Ramos (cell line): ENCODE data around the gene FAM118A.

ENCODE experiments used
- in situ Hi-C: fragments of 300-500 bp; cut with MboI; formaldehyde crosslinking; loops from one replicate; pipeline ENCODE4 v1.14.3; 2022; ENCODE audit warnings: low sequenced_read_pairs; ENCODE audit not compliant: unreplicated experiment

FAM118A gene

GRCh38 chr22:45306139-45306538 is 3.6 kb upstream of the FAM118A start:
- in situ Hi-C loops: no loop called here

GRCh38 chr22:45308391-45308956 is 1.3 kb upstream of the FAM118A start:
- in situ Hi-C loops: no loop called here

- in situ Hi-C loops: no loop called here
Observed at GRCh38 chr22:45308957-45309421, 745 bp upstream of the FAM118A start.

- in situ Hi-C loops: no loop called here
Observed at GRCh38 chr22:45310331-45310976, 720 bp downstream of the FAM118A start.

- in situ Hi-C loops: no loop called here
Observed at GRCh38 chr22:45310977-45311531, 1.3 kb downstream of the FAM118A start.

- in situ Hi-C loops: no loop called here
Observed at GRCh38 chr22:45312415-45312814, 2.7 kb downstream of the FAM118A start.

- in situ Hi-C loops: no loop called here
Observed at GRCh38 chr22:45312856-45313255, 3.1 kb downstream of the FAM118A start.

- in situ Hi-C loops: no loop called here
Observed at GRCh38 chr22:45314054-45314721, 4.5 kb downstream of the FAM118A start.

- in situ Hi-C loops: no loop called here
Observed at GRCh38 chr22:45314786-45315185, 5.1 kb downstream of the FAM118A start.

- in situ Hi-C loops: no loop called here
Observed at GRCh38 chr22:45316796-45317526, 7.2 kb downstream of the FAM118A start.

- in situ Hi-C loops: no loop called here
Observed at GRCh38 chr22:45317551-45318167, 7.9 kb downstream of the FAM118A start.

- in situ Hi-C loops: no loop called here
Observed at GRCh38 chr22:45318168-45318557, 8.4 kb downstream of the FAM118A start.

- in situ Hi-C loops: no loop called here
Observed at GRCh38 chr22:45318558-45319323, 9.0 kb downstream of the FAM118A start.

GRCh38 chr22:45319324-45319685 is 9.6 kb downstream of the FAM118A start:
- in situ Hi-C loops: no loop called here

- in situ Hi-C loops: no loop called here
Observed at GRCh38 chr22:45320357-45320976, 10.7 kb downstream of the FAM118A start.

- in situ Hi-C loops: no loop called here
Observed at GRCh38 chr22:45321827-45322226, 12.1 kb downstream of the FAM118A start.

- in situ Hi-C loops: no loop called here
Observed at GRCh38 chr22:45322873-45323525, 13.3 kb downstream of the FAM118A start.

GRCh38 chr22:45323695-45324094 is 14.0 kb downstream of the FAM118A start:
- in situ Hi-C loops: no loop called here

GRCh38 chr22:45324311-45324711 is 14.6 kb downstream of the FAM118A start:
- in situ Hi-C loops: no loop called here
